ENCODE measurements around the gene INTS6L. TPM values are rescaled to one million over a fixed set of nuclear protein-coding genes. Genes with fewer than 3 reads are reported as not detected.
"Not testable (repeated sequence)": the region's sequence is repeated elsewhere in the genome, so short reads cannot be mapped to it uniquely, and the experiment has no call there.

Gene INTS6L
- total RNA-seq, 1 experiment from 2014 or later, result 4.7 TPM

DNA sequence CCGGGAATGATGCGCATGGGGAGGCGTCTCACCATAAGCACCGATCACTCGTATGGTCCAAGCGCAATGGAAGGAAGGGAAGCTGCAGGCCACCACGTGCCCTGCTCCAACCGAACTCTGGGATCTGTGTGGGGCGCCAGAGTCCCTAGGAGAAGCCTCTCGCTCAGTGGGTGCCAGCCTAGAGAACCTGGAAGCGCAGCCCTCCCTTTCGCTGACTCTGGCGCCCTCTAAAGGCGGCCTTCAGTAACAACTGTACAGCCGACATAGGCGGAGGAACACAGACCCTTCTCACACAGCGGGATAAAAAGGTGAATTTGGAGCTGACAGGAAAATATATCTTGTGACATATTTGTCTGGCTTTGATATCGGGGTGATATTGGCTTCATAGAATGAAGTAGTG, 76.0 kb downstream of the INTS6L start:
- DNase-seq (ENCODE audit: low read depth), result peak; percentile 52

DNA sequence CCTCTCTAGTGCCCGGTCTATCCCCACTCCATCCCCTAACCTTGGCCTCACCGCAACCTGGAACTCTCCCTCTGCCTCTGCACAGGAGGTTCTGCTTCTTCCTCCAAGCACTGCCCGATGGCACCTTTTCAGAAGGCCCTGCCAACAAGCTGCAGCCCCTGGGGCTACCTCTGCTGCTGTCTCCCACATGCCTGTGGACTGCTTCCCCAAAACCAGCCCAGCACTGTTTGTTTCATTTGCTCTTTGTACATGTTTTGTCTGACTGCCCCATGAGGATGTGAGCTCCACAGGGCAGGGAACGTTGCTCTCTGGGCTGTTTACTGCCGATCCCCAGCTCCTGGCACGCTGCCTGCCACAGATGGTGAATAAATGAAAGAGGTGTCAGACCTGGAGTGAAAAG, 85.4 kb downstream of the INTS6L start:
- no peak for DNase-seq (ENCODE audit: low read depth)

- DNase-seq (ENCODE audit: low read depth), result not testable (repeated sequence)
Observed at GRCh38 chrX:135624408-135625204, 104.1 kb downstream of the INTS6L start.

DNA sequence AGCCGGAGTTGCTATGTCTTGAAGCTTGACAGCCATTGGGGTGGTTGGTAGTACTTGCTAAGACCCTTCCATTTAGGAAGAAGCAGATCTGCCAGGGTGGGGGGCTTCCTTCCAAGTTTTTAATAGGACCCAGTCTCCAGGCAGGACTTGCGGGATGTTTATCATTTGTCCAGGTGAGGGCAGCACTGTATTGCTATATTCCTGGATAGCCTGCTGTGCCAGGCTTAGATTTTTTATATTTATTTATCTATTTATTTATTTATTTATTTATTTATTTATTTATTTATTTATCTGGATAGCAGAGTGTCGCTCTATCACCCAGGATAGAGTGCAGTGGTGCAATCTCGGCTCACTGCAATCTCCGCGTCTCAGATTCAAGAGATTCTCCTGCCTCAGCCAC, 105.5 kb downstream of the INTS6L start:
- peak; percentile 20 for DNase-seq (ENCODE audit: low read depth)

GRCh38 chrX:135629342-135629741, 108.9 kb downstream of the INTS6L start:
- no peak for DNase-seq (ENCODE audit: low read depth)

Other genes starting within 250 kb of the INTS6L start
- not detected in 2 replicates for gene ETDC, start 211.2 kb upstream of the INTS6L start, total RNA-seq (2014; rRNA removed; shearing (Covaris generic))
- 6.9 and 16.0 TPM in 2 replicates for gene ZNF75D, start 176.6 kb upstream of the INTS6L start, total RNA-seq (2014; rRNA removed; shearing (Covaris generic))
- 7.6 and 8.6 TPM in 2 replicates for gene ZNF449, start 175.9 kb upstream of the INTS6L start, total RNA-seq (2014; rRNA removed; shearing (Covaris generic))
- 0.07 TPM in 1 of 2 replicates, not detected in the other for gene SMIM10L2A, start 98.7 kb upstream of the INTS6L start, total RNA-seq (2014; rRNA removed; shearing (Covaris generic))
- not detected in 2 replicates for gene CT45A1, start 193.0 kb downstream of the INTS6L start, total RNA-seq (2014; rRNA removed; shearing (Covaris generic))
- gene CT45A3, start 247.5 kb downstream of the INTS6L start, total RNA-seq (2014; rRNA removed; shearing (Covaris generic)), result 0.37 TPM in 1 of 2 replicates, not detected in the other